Measurements from ENCODE around the gene TMEM45B.
"Not testable (repeated sequence)": the region's sequence is repeated elsewhere in the genome, so short reads cannot be mapped to it uniquely, and the experiment has no call there.

The TMEM45B gene

GRCh38 chr11:129813231-129813791 lies 2.3 kb upstream of the TMEM45B start:
- DNase-seq, result no peak

GRCh38 chr11:129814244-129815014 lies 1.2 kb upstream of the TMEM45B start:
- DNase-seq, result peak; percentile 82

DNA sequence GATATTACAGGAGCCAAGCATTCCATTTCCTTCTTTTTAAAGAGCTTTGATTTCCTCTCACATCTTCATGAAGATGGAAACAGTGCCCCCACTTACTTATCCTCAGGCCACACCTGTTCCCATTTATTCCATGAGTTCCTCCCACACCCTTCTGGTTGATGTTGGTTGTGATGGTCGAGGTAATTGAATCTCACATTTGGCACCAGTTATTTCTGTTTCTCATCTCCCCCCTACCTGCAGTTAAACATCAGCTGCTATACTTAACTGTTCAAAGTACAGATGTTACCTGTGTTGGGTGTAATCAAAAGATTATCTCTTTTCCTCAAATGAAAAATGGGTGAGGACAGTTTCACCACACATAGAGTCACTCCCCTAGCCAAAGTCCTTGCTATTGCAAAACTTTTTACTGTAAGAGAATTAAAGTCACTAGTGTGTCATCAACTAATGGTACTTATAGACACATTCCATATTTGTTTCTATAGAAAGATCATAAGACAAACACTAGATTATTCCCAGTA lies 1.9 kb downstream of the TMEM45B start:
- no peak for DNase-seq

DNA sequence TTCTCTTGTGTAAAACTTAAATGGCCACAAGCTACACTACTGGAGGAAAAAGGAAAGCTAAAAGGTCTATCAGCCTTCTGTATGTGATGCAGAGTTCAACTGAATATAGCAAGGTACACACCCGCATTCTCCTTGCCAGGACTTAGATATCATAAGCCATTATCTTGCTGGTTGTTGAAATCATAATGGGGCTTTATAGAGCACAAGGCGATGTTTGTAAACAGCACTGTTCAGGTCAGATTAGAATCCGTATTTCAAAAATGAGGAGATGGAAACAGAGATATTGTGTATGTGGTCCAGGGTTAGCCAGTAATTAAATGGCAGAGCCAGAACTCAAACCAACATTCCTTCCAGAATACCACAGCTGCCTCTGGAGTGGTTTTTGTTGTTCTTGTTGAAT lies 2.6 kb downstream of the TMEM45B start:
- not testable (repeated sequence) for DNase-seq

DNA sequence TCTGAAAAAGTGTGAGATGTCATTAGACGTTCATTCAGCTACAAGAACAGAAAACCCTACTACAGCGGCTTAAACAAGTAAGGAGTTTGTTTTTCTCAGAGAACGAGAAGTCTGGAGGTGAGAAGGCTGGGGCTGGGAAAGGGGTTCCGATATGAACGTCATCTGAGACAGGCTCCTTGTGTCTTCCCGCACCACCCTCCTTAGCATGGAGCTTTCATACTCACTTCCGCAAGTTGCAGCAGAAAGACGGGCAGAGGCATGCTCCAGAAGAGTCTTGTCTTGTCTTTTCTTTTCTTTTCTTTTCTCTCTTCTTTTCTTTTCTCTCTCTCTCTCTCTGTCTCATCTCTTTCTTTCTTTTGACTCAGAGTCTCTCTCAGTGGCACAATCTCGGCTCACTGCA lies 3.6 kb downstream of the TMEM45B start:
- DNase-seq, result no peak

DNA sequence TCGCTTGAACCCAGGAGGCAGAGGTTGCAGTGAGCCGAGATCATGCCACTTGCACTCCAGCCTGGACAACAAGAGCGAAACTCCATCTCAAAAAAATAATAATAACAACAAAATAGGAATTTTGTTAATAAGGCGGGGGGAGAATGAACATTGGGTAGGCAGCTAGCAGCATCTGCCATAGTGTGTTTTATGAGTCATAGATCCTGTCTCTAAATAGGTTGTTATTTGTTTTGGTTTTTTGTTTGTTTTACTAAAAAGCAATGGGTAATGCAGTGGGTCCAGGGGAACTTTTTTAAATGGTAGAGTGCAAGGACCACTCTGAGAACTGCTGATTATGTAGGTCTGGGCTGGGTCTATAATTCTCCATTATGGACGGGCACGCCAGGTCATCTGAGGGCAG lies 4.6 kb downstream of the TMEM45B start:
- not testable (repeated sequence) for DNase-seq

- DNase-seq, result not testable (repeated sequence)
Measured at GRCh38 chr11:129823281-129823680, 7.6 kb downstream of the TMEM45B start.

- DNase-seq, result not testable (repeated sequence)
Measured at GRCh38 chr11:129823799-129824198, 8.2 kb downstream of the TMEM45B start.

DNA sequence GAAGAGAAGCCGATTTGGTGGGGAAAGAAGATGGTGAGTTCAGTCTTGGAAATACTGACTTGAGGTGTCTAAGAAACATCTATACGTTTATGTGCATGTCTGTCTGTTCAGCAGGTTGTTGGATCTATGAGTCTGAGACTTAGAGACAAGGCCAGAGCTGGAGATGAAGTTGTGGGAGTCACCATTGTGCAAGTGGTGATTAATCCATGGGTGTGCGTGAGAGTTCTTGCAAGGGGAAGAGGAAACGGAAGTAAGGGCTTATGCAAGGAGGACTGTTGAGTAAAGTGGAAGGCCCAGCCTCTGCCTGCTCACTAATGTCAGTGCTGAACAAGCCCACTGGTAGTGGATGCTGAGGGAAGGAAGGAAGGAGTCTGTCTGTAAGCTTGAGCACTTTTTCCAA lies 9.7 kb downstream of the TMEM45B start:
- DNase-seq, result no peak

- no peak for DNase-seq
Measured at GRCh38 chr11:129828301-129828836, 12.7 kb downstream of the TMEM45B start.

GRCh38 chr11:129829497-129829896 lies 13.8 kb downstream of the TMEM45B start:
- not testable (repeated sequence) for DNase-seq

GRCh38 chr11:129831227-129831626 lies 15.6 kb downstream of the TMEM45B start:
- not testable (repeated sequence) for DNase-seq

GRCh38 chr11:129833260-129833659 lies 17.6 kb downstream of the TMEM45B start:
- not testable (repeated sequence) for DNase-seq

- DNase-seq, result not testable (repeated sequence)
Measured at GRCh38 chr11:129836423-129836891, 20.8 kb downstream of the TMEM45B start.

GRCh38 chr11:129836979-129837378 lies 21.3 kb downstream of the TMEM45B start:
- no peak for DNase-seq

DNA sequence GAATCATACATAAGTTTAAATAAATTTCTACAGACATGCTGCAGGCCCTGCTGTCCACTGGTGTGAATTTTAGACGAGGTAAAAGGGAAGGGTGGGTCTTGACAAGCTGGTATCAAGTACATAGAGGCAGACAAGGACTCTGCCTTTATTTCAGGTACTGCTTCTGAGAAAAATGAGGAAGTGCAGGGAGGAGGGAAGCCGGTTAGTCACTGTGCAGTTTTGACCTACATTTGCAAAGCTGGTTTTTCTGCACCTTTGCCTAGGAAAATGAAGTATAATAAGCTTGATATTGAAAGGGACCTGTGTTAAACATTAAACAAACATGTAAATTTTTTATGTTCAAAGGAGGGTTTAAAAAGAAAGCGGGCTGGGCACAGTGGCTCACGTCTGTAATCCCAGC lies 24.6 kb downstream of the TMEM45B start:
- no peak for DNase-seq

- no peak for DNase-seq
Measured at GRCh38 chr11:129842138-129842537, 26.5 kb downstream of the TMEM45B start.

DNA sequence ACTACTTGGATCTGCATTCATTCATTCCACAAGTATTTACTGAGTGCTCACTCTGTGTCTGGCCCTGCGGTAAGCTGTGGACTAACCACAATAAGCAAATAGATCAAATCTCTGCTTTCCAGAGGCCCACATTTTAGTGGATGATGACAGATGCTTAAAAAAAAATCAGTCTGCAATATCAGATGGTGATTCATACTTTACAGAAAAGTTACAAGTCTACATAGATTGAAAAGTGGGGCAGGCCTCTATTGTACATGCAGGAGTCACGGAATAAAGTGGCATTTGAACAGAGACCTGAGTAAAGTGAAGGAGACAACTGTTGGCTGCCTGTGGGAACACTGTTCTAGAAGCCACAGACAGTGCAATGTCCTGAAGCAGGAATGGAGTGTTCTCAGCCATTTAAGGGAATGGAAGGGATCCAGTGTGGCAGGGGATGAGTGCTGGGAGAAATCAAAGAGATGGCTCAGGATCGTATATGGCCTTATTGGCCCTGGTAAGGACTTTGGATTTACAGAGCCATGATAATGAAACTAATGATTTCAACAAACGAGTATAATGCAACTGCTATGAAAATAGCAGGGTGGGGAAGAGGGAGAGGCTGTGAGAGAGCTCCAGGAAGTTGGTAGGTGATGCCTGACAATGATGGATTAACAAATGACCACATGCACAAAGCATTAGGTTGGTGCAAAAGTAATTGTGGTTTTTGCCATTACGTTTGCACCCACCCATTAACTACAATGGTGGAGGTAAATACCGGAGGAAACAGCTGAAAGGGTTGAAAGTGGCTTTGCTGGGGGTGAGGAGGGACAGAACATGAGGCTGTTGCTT lies 31.1 kb downstream of the TMEM45B start:
- no peak for DNase-seq

DNA sequence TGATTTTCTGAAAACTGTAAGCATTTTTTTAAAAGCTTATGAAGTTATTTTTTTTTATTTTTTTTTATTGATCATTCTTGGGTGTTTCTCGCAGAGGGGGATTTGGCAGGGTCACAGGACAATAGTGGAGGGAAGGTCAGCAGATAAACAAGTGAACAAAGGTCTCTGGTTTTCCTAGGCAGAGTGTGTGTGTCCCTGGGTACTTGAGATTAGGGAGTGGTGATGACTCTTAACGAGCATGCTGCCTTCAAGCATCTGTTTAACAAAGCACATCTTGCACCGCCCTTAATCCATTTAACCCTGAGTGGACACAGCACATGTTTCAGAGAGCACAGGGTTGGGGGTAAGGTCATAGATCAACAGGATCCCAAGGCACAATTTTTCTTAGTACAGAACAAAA lies 31.7 kb downstream of the TMEM45B start:
- not testable (repeated sequence) for DNase-seq

DNA sequence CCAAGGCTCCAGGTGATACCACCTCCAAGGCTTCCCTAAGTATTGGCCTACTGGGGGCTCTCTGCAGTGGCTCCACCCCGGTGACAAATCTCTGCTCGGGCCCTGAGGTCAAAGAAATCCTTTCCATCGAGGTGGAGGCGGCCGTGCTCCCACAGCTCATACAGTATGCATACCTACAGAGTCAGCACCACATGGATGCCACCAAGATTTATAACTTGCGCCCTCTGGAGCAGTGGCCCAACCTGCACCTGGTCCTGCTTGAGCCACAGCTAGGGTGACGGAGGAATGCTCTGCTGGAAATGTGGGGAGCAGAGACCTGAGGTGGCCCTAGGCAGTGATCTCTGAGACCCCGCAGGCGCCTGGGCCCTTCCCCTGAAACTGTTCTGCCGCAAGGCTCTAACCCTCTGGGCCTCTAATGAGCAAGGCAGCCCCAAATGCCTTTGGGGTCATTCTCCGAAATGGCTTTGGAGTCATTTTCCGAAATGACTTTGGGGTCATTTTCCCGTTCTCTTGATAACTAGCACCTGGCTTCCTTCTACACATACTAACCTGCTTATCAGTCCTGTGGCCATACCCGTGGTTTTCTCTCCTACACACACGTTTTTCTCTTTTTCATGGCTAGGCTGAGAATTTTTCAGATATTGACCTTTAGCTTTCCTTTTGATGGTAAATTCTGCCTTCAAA lies 33.9 kb downstream of the TMEM45B start:
- DNase-seq, result no peak

DNA sequence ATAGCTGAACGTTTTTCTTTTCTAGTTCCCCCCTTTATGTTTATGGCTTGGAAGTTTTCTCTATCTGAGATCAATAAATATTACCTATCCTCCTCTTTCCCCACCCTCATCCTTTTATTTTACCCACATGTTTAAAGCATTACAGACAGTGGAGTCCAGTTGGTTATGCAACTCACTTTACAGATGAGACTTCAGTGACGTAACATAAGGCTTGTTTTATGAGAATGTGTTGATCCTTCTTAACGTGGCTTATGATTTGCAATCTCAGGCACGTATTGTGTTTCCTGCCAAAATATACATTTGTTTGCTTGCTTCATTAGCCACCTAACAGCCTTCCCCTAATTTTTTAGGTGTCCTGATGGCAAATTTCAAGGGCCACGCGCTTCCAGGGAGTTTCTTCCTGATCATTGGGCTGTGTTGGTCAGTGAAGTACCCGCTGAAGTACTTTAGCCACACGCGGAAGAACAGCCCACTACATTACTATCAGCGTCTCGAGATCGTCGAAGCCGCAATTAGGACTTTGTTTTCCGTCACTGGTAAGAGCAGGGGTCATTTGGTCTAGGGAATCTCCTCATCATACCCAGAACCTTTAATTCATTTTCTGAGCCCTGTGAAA lies 36.6 kb downstream of the TMEM45B start:
- DNase-seq, result no peak
